HG03442 (cell line): ENCODE results near the gene CHP1.
"Not testable (repeated sequence)": the region's sequence is repeated elsewhere in the genome, so short reads cannot be mapped to it uniquely, and the experiment has no call there.

ENCODE experiments used
- ATAC-seq: cut with Tn5 transposase; IDR thresholded peaks from one replicate; pipeline ENCODE4 v1.9.1; 2021; ENCODE audit warnings: mild to moderate bottlenecking, moderate library complexity; ENCODE audit not compliant: unreplicated experiment

Gene CHP1

GRCh38 chr15:41230650-41231421 lies at the start of gene CHP1, which contains the start of gene EXD1:
Gene CHP1 (plus strand): TSS chr15:41231268. CDS start chr15:41231383, 115 bp downstream.
Gene EXD1 (minus strand): TSS chr15:41230757. CDS start chr15:41226575, 4,182 bp downstream.
- ATAC-seq = peak; percentile 92

DNA sequence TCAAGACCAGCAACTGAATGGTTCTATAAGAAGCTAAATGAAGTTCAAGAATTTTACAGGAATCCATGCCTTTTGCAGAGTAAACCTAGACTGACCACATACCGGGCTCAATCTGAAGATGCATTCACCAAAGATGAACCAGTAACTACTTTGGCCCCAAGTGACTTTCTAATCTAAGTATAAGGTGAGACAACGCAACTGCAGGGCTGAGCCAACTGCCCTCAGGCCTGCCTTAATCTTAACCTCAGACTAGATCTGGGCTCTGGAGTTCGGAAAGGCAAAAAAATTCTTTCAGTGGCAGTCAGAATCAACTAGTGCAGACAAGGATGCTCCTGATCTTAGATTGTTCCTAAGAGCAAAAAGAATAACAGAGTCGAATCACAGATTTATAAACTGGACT lies 48.8 kb upstream of the CHP1 start:
- ATAC-seq = no peak

- ATAC-seq = no peak
Measured at GRCh38 chr15:41183581-41183980, 47.5 kb upstream of the CHP1 start.

GRCh38 chr15:41194444-41194843 lies 36.6 kb upstream of the CHP1 start:
- no peak for ATAC-seq

- no peak for ATAC-seq
Measured at GRCh38 chr15:41199470-41199869, 31.6 kb upstream of the CHP1 start.

GRCh38 chr15:41203395-41203794 lies 27.7 kb upstream of the CHP1 start:
- ATAC-seq = no peak

- no peak for ATAC-seq
Measured at GRCh38 chr15:41205315-41205714, 25.8 kb upstream of the CHP1 start.

DNA sequence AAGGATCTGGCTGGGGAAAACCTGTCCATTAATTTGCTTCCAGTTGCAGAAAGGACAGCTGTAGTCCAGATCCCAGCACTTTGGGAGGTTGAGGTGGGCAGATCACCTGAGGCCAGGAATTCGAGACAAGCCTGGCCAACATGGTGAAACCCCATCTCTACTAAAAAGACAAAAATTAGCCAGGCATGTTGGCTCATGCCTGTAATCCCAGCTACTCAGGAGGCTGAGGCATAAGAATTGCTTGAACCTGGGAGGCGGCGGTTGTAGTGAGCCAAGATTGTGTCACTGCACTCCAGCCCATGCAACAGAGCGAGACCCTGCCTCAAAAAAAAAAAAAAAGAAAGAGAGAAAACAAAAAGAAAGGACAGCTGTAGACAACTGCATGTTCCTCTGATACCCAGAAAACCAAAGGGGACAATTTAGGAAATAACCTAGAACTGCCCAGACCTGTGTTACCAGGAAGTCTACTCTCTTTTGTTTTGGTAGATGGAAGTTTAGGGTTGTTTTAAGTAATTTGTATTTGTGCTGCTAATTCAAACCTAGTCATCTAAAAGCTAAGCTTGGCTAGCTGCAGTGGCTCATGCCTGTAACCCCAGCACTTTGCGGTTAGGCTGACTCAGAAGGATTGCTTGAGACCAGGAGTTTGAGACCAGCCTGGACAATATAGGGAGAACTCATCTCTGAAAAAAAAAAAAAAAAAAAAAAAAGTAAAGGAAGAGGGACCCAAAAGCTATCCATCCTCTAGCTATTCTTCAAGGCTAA lies 23.2 kb upstream of the CHP1 start:
- no peak for ATAC-seq

GRCh38 chr15:41215708-41216107 lies 15.4 kb upstream of the CHP1 start:
- ATAC-seq = no peak

DNA sequence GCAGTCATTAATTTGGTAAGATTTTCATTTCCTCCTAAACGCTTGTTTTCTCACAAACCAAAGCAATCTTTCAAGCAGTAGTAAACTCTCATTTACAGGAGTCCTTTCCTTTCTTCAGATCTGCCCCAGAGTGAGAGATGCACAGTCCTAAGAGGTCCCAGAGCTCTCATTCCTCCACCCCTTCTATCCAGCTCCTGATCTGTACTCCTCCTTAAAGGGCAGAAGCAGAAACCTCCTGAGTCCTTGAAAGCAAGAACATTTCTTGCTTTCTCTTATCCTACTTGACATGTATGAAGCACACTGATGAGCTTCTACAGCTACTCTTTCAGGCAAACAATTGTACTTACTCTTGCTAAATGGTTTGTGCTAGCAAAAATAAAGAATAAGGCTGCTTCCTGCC lies 12.2 kb upstream of the CHP1 start:
- no peak for ATAC-seq

GRCh38 chr15:41219381-41219780 lies 11.7 kb upstream of the CHP1 start:
- no peak for ATAC-seq

- ATAC-seq = no peak
Measured at GRCh38 chr15:41230345-41230649, 771 bp upstream of the CHP1 start.

- no peak for ATAC-seq
Measured at GRCh38 chr15:41231422-41232226, 556 bp downstream of the CHP1 start.

DNA sequence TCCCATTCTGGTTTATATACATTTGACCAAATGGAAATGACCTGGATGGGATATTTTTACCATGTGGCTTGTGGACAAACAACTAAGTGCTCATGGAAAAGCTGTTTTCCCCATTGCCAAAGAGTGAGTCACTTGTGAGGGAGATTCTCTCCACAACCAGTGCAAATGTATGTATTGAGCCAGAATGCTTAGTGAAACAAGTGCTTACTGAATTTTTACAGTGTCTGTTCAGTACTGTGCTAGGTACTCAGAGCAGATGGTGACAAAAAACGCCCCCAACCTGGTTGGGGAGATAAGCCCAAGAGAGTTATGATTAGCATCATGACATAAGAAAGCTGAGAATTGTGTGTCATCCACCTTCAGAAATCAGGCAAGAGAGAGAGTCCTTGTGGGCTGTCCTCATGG lies 2.3 kb downstream of the CHP1 start:
- no peak for ATAC-seq

DNA sequence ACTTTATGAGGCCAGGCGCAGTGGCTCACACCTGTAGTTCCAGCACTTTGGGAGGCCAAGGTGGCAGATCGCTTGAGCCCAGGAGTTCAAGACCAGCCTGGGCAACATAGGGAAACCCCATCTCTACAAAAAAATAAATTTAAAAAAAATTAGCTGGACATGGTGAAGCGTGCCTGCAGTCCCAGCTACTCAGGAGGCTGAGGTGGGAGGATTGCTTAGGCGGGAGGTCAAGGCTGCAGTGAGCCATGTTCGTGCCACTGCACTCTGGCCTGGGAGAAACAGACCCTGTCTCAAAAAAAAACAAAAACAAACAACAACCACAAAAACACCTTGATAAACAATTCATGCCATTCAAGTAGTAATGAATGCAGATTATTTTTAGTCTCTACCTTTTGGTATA lies 4.2 kb downstream of the CHP1 start:
- ATAC-seq = not testable (repeated sequence)

DNA sequence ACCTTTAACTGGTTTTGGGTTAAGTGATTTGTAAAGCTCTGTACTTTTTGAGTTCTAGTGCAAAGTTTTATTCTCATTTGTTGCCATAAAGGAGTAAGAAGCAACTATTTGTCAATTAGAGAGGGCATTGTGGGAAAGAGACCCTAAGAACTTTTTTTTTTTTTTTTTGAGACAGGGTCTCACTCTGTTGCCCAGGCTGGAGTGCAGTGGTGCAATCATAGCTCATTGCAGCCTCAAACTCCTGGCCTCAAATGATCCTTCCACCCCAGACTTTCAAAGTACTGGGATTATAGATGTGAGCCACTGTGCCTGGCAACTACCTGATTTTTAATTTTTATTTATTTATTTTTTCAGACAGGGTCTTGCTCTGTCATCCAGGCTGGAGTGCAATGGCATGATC lies 4.9 kb downstream of the CHP1 start:
- no peak for ATAC-seq

- ATAC-seq = no peak
Measured at GRCh38 chr15:41238100-41238499, 7.0 kb downstream of the CHP1 start.

DNA sequence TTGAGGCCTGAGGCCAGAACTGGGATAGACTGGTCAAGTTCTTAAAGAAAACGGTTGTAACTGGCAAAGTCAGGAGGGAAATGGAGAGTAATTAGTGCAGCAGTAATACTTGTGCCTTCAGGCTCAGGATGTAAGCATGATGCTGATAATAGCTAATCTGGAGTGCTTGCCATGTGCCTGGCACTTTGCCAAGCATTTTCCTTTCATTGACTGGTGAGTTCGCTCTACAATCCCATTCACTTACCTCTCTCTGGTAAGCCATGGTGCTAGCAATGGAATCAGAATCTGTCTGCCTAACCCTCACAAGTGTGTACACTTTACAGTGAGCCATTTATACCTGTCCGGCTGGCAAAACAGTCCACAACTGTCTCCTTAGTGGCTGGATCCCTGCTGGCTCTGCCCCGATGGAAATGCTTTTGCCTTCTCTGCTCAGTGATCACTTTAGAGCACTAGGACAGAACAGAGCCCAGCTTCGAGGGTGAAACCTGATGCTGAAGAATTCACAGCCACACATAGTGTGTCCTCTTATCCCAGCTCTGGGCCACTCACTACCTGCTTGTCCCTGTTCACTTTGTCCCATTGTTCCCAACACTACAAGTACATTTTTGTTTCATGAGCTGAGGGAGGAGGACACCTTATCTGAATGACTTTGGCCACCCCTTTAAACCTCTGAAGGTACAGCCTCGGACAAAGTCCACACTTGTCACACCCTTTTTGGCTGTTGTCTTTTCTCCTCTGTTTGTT lies 10.3 kb downstream of the CHP1 start:
- ATAC-seq = no peak

DNA sequence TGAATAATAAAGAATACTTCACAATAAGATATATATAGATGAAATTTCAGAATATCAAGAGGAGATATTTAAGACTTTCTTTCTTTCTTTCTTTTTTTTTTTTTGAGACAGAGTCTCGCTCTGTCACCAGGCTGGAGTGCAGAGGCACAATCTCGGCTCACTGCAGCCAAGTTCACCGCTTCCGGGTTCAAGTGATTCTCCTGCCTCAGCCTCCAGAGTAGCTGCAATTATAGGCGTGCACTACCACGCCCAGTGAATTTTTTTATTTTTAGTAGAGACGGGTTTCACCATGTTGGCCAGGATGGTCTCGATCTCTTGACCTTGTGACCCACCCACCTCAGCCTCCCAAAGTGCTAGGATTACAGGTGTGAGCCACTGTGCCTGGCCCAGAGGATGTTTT lies 19.7 kb downstream of the CHP1 start:
- ATAC-seq = not testable (repeated sequence)

- ATAC-seq = no peak
Measured at GRCh38 chr15:41251411-41251810, 20.3 kb downstream of the CHP1 start.

- ATAC-seq = no peak
Measured at GRCh38 chr15:41254560-41254959, 23.5 kb downstream of the CHP1 start.
